GM18508 (cell line): ENCODE measurements around the gene ECI2.

ENCODE experiments used
- ATAC-seq: cut with Tn5 transposase; IDR thresholded peaks from one replicate; pipeline ENCODE4 v1.9.1; 2021; ENCODE audit warnings: moderate number of reproducible peaks; ENCODE audit not compliant: insufficient read depth, unreplicated experiment

ECI2 gene, protein sequence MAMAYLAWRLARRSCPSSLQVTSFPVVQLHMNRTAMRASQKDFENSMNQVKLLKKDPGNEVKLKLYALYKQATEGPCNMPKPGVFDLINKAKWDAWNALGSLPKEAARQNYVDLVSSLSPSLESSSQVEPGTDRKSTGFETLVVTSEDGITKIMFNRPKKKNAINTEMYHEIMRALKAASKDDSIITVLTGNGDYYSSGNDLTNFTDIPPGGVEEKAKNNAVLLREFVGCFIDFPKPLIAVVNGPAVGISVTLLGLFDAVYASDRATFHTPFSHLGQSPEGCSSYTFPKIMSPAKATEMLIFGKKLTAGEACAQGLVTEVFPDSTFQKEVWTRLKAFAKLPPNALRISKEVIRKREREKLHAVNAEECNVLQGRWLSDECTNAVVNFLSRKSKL

DNA sequence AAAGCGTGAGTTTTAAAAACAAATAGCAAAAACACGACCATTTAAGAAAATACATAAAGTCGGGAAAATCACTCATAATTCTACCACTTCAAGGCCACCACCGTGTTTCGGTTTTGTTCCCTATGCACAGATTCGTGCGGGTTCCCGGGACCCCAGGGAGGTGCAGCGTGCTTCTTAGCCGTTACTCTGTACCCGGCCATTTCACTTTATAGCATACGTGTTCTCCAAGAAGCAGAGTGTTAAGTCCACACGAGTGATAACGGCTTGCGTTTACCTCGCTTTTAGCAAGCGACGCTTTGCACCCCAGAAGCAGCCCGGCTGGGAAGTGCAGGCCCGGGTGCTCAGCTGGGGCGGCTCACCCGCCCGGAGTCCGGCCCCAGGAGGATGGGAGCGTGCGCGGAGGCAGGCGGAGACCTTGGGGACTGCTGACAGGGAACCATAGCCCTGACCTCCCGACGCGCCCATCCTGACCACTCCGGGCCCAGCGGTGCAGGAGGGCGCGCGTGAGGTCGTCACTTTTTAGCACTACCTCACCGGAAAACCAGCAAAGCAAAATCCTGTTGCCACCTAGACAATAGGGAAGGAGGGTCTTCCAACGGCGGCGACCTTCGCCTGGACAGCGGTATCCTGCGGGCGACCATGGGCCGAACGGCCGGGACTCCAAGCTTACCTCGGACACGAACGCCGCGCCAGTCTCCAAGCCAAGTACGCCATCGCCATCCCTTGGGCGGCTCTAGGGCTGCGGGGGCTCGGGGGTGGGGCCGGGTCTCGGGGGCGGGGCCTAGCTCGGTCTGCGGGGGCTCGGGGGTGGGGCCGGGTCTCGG is at the start of gene ECI2:
Gene ECI2, minus strand, starts transcription at position 735 of the 824 bp plus-strand sequence. Its CDS starts 15 bp downstream, at position 720.
- ATAC-seq = no peak

DNA sequence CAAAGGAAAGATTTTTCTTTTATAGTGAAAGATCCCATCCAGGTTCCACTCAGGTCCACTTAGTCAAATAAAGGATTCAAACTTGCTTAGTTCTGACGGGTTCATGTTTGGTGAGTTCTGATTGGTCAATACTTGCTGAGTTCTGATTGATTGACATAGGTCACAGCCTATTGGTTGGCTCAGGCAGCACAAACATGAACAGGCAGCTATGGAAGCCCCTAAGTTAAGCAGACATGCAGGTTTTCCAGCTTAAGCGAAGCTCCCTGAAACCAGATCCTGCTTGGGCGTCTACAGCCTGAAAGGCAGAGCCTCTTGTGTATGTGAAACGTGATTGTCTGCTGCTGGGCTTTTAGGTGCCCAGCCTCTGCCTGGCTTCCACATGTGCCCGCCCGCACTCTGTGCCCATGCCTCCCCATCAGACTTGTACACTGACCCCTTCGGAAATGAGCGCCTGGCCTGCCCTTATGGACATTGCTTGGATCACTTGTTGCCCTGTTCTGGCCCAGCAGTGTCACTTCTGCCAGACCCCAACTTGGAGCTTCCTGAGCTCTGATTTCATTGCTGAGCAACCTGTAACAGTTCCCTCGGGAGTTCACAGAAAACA is 45.4 kb upstream of the ECI2 start:
- ATAC-seq = no peak

DNA sequence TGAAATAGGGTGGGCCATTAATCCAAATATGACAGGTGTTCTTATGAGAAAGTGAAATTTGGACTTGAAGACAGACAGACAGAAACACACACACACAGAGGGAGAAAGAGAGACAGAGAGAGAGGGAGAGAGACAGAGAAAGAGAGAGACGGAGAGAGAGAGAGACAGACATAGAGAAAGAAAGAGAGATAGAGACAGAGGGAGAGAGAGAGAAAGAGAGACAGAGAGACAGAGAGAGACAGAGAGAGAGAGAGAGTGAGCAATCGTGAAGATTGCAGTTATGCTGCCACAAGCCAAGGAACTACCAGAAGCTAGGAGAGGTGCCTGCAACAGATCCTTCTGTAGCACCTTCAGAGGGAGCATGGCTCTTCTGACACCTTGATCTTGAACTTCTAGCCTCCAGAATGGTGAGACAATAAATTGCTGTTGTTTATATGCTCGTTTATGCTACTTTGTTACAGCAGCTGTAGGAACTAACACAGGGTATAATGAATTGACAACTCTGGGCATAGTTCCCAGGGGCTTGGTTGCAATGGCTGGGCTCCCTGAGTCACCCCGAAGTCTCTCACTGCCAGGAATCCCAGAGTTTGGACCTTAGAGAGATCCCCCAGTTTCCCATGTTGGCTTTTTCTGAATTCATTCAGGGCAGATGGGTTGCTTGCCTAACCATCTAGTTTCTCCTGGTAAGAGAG is 44.7 kb upstream of the ECI2 start:
- no peak for ATAC-seq

DNA sequence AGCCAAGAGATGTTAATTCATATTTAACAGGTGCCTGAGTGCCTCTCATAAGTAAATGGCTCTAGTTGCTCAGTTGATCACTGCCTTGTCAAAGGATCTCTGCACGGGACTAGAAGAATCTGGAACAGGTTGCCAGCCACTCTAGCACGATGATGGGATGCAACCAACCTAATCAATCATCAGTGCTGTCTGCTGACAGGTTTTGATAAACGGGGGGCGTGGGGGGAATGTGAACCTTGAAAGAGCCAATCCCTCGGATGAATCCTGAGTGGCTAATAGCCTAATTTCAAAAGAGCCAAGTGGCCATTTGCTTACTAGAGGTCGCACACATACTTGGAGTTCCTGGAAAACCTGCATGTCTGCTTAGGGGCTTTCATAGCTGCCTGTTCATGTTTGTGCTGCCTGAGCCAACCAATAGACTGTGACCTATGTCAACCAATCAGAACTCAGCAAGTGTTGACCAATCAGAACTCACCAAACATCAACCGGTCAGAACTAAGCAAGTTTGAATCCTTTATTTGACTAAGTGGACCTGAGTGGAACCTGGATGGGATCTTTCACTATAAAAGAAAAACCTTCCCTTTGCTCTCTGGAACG is 43.5 kb upstream of the ECI2 start:
- ATAC-seq = no peak

DNA sequence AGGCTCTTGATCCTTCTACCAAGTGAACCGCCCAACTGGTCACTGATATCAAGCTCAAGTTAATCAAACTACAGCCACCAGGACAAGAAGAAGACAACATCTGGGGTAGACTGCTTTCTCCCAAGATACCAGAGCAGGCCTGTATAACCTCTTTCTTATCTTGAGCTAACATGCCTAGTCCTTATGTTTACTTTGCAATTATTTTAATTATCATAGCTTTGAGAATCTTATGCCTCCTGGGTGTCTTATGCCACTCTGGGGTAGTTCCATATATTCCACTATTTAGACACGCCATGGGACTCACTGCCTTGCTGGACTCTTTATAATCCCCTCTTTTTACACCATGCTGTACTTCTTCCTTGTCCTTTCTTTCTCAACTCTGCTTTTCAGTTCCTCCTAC is 41.5 kb upstream of the ECI2 start:
- no peak for ATAC-seq

DNA sequence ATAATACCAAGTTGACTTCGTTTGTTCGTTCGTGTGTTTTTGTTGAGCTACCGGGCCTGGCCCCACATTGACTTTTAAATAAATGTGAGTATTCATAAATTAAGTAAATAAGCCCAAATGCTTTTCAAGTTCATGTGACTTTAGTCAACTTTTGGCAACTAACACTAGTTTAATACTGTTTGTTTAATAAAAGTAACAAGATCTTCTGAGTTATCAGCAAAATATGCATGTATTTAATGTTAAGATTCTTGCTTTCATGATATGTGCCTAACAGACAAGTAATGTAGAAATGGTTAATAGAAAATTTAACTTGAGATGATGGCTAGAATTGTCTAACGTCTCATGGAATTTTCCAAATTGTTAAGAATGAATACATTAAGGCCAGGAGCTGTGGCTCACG is 38.7 kb upstream of the ECI2 start:
- ATAC-seq = no peak

DNA sequence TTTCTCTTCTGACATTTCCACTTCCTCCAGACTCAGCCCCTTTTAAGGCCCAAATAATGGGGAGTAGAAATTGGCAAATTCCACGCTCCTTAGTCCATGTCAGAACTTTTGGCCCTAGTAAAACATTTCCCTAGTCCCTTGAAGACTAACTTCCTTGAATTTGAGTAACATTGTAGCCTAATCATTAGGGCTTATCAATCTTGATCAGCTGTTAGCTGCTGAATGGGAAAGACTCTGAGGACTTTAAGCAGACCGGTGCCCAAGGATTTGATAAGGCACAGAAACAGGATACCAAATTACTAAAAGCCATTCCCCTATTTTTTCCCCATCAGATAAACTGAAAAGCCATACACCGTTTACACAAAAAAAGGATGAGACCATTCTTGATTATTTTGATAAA is 37.0 kb upstream of the ECI2 start:
- ATAC-seq = no peak

DNA sequence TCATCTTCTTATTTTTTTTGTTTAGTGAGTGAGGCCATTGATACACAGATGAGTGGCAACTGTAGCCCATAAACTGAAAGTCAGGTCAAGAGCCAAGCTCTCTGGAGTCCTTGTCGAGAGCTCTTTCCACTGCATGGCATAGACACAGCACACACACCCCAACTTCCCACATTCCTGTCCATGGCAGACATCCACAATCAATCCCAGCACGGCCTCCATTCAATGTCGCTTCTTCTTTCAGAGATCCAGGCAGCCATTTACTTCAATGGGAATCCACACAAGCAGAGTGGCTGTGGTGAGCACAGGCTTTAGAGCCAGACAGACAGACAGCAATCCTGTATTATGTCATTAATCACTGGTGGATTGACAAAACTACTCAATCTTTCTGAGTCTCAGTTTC is 34.9 kb upstream of the ECI2 start:
- ATAC-seq = no peak

DNA sequence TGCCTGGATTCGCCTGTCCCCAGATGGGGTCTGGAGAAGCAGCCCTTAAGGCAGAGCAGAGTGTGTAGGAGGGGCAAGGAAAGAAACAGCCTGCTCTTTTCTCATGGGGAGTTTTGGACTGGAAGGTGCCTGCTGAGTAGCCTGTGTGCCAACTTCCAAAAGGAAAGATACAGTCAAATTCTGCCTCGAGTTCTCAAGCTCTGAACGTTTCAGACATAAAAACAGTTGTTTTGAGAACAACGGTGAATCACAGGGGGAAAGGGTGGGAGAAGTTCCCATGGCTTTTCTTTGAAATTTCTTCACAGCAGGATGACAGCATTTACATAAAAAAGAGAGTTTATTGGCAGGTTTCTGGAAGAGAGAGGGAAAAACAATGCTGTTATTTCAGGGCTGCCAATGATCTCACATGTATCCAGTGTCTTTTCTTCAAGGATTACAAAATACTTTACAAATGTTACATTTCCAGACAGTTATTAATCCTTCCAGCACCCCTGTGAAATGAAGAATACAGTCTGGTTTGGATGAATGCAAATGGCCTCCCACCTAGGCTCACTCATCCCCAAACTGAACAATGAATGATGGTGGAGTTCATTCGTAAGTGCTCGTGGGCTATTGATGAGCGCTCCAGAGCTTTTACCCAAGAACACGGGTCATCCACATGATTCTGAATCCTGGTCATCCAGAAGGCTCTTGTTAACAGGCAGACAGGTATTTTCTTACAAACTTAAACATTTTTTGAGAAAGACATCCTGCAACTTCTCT is 33.8 kb upstream of the ECI2 start:
- no peak for ATAC-seq

DNA sequence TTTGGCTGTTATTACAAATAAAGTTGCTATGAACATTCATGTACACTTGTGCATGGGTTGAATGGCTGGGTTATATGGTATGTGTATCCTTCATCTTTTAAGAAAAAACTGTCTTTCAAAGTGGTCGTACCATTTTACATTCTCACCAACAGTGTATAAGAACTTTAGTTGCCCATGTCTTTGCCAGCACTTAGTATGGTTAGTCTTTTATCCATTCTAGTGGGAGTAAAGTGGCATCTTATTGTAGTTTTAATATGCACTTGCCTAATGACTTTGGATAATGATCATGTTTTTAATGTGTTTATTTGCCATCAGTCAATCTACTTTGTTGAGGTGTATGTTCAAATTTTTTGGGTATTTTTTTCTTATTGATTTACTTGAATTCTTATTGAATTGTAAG is 32.5 kb upstream of the ECI2 start:
- ATAC-seq = no peak

DNA sequence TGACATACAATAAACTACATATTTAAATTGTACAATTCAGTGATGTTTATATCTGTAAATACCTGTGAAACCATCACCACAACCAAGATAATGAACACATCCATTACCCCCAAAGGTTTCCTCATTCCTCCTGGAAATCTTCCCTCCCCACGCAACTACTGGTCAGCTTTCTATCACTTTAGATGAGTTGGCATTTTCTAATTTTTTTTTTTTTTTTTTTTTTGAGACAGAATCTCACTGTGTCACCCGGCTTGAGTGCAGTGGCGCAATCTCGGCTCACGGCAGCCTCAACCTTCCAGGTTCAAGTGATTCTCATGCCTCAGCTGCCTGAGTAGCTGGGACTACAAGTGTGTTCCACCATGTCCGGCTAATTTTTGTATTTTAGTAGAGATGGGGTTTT is 31.7 kb upstream of the ECI2 start:
- ATAC-seq = no peak

DNA sequence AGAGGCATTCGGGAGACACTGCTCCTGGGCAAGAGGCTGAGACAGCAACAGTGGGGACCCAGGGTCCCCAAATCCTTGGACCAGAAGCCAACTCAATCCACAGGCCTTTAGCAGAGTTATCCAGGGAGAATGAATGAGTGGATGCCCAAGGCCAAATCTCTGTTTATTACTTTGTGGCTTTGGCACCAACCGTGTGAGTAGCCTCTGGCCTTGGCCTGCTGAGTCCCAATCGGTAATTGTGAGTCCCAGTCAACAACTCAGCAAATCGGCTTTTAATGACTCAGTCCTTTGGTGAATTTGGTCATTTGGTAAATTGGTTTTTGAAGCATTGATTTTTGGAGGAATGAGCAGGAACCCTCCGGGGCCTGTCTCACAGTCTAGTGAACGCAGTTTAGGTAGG is 29.1 kb upstream of the ECI2 start:
- no peak for ATAC-seq

DNA sequence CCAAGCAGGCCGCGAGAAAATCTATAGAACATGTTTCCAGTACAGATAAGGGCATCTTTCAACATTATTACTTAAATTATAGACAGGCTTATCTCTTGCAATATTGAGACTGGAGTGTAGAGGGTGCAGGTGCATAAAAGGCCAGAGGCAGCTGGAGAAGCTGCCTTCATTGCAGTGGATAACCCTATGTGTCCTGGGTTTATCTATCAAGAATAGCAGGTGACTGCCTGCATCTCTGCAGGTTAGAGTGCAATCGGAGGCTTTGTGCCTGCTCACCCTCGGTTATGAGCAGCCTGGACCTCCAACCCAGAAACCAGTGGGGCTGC is 28.7 kb upstream of the ECI2 start:
- ATAC-seq = no peak

DNA sequence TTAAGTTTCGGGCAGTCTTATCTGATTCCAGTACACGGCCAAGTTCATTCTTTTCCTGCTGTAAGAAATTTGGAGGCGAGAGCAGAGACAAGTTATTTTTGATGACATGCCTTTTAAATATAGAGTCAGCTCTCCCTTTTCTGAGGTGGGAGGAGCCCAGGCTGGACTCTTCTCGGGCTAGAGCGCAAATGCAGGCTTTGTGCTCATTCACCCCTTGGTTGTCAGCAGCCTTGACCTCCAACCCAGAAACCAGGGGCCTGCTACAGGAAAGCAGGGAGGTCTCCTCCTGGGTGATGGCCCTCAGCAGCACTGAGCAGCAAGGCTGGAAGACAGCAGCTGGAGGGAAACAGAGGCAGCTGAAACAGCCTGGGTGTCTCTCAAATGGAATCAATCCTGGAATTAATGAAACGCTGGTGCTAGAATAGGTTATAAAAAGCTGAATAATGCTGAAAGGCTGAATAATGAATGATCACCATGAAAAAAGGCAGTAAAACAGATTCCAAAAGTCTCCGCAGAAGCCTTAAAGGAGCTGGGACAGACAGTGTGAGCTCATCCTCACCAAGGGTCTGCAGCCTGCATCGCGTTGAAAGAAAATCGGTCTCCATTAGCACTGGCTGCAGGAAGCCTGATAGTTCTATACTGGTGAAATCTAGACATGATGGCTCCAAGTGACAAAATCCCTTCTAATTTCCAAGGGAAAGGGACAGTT is 28.2 kb upstream of the ECI2 start:
- ATAC-seq = no peak

DNA sequence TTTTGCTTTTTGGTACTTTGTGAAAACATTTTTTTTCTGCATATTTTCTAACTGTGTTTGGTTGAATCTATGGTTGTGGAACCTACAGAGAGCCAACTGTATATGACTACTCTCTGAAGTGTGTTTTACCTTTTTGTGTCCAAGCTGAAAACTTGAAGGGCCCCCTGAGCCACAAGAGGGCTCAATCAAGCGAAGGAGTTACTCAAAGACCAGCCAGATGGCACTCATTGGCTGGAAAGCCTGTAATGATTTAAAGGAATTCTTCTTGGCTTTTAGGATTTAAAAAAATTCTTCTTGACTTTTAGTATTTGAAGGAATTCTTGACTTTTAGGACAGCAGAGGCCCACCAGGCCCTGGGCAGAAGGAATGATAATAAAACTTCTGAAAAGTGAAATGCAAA is 27.0 kb upstream of the ECI2 start:
- no peak for ATAC-seq

DNA sequence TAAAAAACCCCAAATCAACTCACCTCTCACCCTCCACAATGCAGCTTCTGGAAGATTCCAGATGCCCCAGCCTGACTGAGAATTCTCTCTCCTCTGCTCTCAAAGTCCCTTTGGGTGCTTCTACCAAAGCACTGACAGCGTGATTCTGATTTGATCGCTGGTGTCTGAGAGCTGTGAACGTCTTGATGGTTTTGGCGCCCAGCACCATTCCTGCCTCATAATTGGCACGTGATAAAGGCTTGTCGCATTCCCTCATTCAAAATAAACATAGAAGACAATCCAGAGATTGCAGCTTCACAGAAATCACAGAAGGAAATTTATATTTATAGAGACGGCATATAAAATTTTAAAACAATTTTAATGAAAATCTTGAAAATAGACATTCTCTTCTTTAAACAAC is 24.1 kb upstream of the ECI2 start:
- ATAC-seq = no peak

DNA sequence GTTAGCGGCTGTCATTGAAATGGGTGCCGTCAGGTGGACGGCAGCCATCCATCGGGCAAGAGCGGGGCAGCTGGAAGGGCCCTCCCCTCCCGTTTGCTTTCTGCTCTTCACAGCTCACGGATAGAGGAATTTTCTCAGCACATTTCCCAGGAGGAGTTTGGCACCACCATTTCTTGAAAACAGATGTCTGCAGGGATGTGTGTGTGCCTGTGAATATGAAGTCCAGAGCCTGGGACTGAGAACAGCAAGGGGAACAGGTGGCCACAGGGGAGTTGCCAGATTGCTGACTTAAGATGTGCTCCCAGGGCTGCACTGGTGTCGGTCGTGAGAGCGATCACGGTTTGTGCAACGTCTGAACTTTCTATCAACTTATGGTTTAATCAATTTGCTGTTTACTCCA is 22.1 kb upstream of the ECI2 start:
- no peak for ATAC-seq

DNA sequence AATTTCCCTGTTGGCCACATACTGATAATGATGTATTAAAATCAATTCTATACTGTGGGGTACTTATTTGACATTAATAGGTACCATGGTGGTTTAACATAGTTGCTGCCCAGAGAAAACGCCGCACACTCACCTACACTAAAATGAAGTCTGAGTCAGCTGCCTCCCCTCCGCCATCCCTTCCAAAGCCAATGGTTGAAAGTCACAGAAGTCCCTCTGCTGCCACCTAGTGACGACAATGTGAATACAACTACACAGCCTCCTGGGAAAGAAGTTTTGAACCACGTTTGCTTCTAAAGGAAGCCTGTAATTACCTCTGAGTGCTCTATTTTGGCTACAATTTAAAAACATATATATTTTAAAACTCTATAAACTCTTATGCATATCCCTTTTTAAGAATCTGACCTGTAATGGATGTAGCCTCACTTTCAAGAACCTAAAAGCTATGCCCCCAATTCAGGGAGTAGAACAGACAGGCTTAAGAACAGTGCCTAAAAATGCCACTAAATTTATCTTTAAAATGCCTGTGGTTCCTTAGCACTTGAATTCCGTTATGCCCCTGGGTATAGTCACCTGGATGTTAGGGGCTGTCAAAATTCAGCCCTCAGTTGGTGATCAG is 20.6 kb upstream of the ECI2 start:
- no peak for ATAC-seq

DNA sequence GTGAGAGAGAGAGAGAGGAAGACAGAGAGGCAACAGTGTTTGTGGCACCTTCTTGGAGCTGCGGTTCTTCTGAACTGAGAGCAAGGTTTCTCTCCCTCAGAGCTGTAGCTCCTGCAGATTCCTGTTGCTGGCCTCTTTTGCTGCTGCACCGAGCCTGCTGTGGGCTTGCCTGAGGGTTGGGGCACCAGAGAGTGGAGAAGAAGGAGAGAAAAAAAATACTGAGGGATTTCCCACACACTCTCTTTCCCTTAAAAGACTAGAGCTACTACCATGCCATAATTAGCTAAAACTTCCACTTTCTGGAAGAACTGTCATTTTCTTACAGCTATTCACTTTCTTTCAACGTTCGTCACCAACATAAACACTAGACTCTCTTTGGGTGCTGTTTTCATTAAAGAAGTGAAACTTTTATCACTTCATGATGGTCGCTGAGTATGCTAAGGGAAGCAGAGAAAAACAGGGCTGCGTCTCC is 18.2 kb upstream of the ECI2 start:
- ATAC-seq = peak; percentile 58
